PC-9 (cell line): Measurements from ENCODE around the gene USP13.
"Not testable (repeated sequence)": the region's sequence is repeated elsewhere in the genome, so short reads cannot be mapped to it uniquely, and the experiment has no call there.

Source experiments
- CTCF ChIP-seq: fragments of 200-600 bp; sonication (generic); conservative IDR thresholded peaks from 2 replicates; pipeline ENCODE4 v1.6.1; 2017; ENCODE audit warnings: mixed run types, antibody characterized with exemption, mild to moderate bottlenecking, moderate library complexity
- EZH2 ChIP-seq: fragments of 200-600 bp; sonication (generic); IDR thresholded peaks from 2 replicates; pipeline ENCODE4 v1.8.0; 2017; ENCODE audit warnings: antibody characterized with exemption, low read depth

- TF ChIP-seq CTCF, EZH2: not testable (repeated sequence)
These were observed 9.0 kb upstream of the USP13 start for GRCh38 chr3:179643837-179644236.
